GM12865 (cell line): ENCODE data around the gene ASTN2.
A peak's percentile ranks its signal among the peaks of the same experiment; 100 is the strongest.

Experiments
- DNase-seq: peaks from one replicate; pipeline ENCODE4 v3.0.0; 2010; ENCODE audit warnings: low read depth
- H3K4me3 ChIP-seq: 2 replicates; pipeline ENCODE4 v1.5.1; 2011; ENCODE audit warnings: mild to moderate bottlenecking, low read depth, low read length, control low read depth
- CTCF ChIP-seq: IDR thresholded peaks from 2 replicates; pipeline ENCODE4 v1.5.1; 2011; ENCODE audit warnings: low read length, control low read depth, low read depth, inconsistent platforms; ENCODE audit not compliant: insufficient read depth; ENCODE audit errors: missing control alignments

The ASTN2 gene

GRCh38 chr9:116704470-116704869, 710.4 kb downstream of the ASTN2 start:
- no peak overlapping the region for H3K4me3 ChIP-seq
- TF ChIP-seq CTCF, result no peak
- no peak for DNase-seq

GRCh38 chr9:116703634-116704033, 711.2 kb downstream of the ASTN2 start:
- no peak for DNase-seq
- TF ChIP-seq CTCF, result no peak

GRCh38 chr9:116701940-116702642, 712.8 kb downstream of the ASTN2 start:
- no peak for TF ChIP-seq CTCF
- DNase-seq, result no peak
- no peak overlapping the region for H3K4me3 ChIP-seq

More at GRCh38 chr9:116703634-116704033, 711.2 kb downstream of the ASTN2 start:
- H3K4me3 ChIP-seq, result no peak overlapping the region

GRCh38 chr9:116700882-116701865, 713.7 kb downstream of the ASTN2 start:
- no peak overlapping the region for H3K4me3 ChIP-seq
- no peak for TF ChIP-seq CTCF
- DNase-seq, result peak; percentile 12

- H3K4me3 ChIP-seq, result no peak overlapping the region
- no peak for DNase-seq
- TF ChIP-seq CTCF, result no peak
Measured at GRCh38 chr9:116700279-116700678, 714.6 kb downstream of the ASTN2 start.

- DNase-seq, result no peak
- H3K4me3 ChIP-seq, result no peak overlapping the region
- no peak for TF ChIP-seq CTCF
Measured at GRCh38 chr9:116697887-116698286, 717.0 kb downstream of the ASTN2 start.
